GM18861 (cell line): Measurements from ENCODE around the gene ACO2.
"Not testable (repeated sequence)": the region's sequence is repeated elsewhere in the genome, so short reads cannot be mapped to it uniquely, and the experiment has no call there.

Experiments used
- ATAC-seq: cut with Tn5 transposase; IDR thresholded peaks from one replicate; pipeline ENCODE4 v1.9.1; 2021; ENCODE audit not compliant: unreplicated experiment

Gene ACO2

GRCh38 chr22:41564563-41564962 is 95.6 kb downstream of the ACO2 start:
- ATAC-seq, result no peak

- ATAC-seq, result no peak
These were observed 96.6 kb downstream of the ACO2 start for GRCh38 chr22:41565403-41566054.

- no peak for ATAC-seq
These were observed 98.5 kb downstream of the ACO2 start for GRCh38 chr22:41567512-41567768.

GRCh38 chr22:41568811-41569210 is 99.9 kb downstream of the ACO2 start:
- no peak for ATAC-seq

GRCh38 chr22:41570221-41570620 is 101.3 kb downstream of the ACO2 start:
- ATAC-seq, result no peak

- no peak for ATAC-seq
These were observed 102.9 kb downstream of the ACO2 start for GRCh38 chr22:41571786-41572185.

GRCh38 chr22:41572305-41572704 is 103.4 kb downstream of the ACO2 start:
- ATAC-seq, result not testable (repeated sequence)

GRCh38 chr22:41573677-41574076 is 104.8 kb downstream of the ACO2 start:
- ATAC-seq, result no peak

GRCh38 chr22:41574847-41575381 is 106.0 kb downstream of the ACO2 start:
- ATAC-seq, result no peak

GRCh38 chr22:41575533-41575932 is 106.6 kb downstream of the ACO2 start:
- no peak for ATAC-seq

- ATAC-seq, result no peak
These were observed 108.0 kb downstream of the ACO2 start for GRCh38 chr22:41576877-41577276.

GRCh38 chr22:41578114-41578513 is 109.2 kb downstream of the ACO2 start:
- no peak for ATAC-seq
